Measurements from ENCODE around the gene USP28.

GRCh38 chr11:113873236-113873626 lies 2.1 kb downstream of the USP28 start:
- TF ChIP-seq CTCF (IDR thresholded peaks at IDR 0.05) (no peak), POLR2A (IDR thresholded peaks at IDR 0.05) (no peak)

Data from body of pancreas (tissue), 4 donors.